ENCODE measurements around the gene AQR.

GRCh38 chr15:34927726-34928125 is 41.8 kb downstream of the AQR start:
- TF ChIP-seq POLR2A (IDR thresholded peaks at IDR 0.05) = no peak
- TF ChIP-seq, protein P1, sequence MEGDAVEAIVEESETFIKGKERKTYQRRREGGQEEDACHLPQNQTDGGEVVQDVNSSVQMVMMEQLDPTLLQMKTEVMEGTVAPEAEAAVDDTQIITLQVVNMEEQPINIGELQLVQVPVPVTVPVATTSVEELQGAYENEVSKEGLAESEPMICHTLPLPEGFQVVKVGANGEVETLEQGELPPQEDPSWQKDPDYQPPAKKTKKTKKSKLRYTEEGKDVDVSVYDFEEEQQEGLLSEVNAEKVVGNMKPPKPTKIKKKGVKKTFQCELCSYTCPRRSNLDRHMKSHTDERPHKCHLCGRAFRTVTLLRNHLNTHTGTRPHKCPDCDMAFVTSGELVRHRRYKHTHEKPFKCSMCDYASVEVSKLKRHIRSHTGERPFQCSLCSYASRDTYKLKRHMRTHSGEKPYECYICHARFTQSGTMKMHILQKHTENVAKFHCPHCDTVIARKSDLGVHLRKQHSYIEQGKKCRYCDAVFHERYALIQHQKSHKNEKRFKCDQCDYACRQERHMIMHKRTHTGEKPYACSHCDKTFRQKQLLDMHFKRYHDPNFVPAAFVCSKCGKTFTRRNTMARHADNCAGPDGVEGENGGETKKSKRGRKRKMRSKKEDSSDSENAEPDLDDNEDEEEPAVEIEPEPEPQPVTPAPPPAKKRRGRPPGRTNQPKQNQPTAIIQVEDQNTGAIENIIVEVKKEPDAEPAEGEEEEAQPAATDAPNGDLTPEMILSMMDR (IDR thresholded peaks at IDR 0.05) = no peak

Measured in heart left ventricle (tissue), 13 donors.